HG03565 (cell line): Measurements from ENCODE around the gene TFF3.

Source experiments
- ATAC-seq: cut with Tn5 transposase; IDR thresholded peaks from one replicate; pipeline ENCODE4 v1.9.1; 2021; ENCODE audit warnings: mild to moderate bottlenecking, moderate library complexity; ENCODE audit not compliant: unreplicated experiment

TFF3 gene

GRCh38 chr21:42321845-42322244, 6.6 kb upstream of the TFF3 start:
- ATAC-seq, result no peak

GRCh38 chr21:42321231-42321630, 6.0 kb upstream of the TFF3 start:
- no peak for ATAC-seq

GRCh38 chr21:42320791-42321190, 5.6 kb upstream of the TFF3 start:
- ATAC-seq, result no peak

GRCh38 chr21:42319851-42320572, 4.8 kb upstream of the TFF3 start:
- ATAC-seq, result no peak

- no peak for ATAC-seq
These were observed 4.2 kb upstream of the TFF3 start for GRCh38 chr21:42319376-42319775.

GRCh38 chr21:42317826-42318746, 2.9 kb upstream of the TFF3 start:
- no peak for ATAC-seq

- ATAC-seq, result no peak
These were observed 2.1 kb upstream of the TFF3 start for GRCh38 chr21:42317341-42317741.

GRCh38 chr21:42316891-42317290, 1.7 kb upstream of the TFF3 start:
- ATAC-seq, result no peak

GRCh38 chr21:42314616-42315295, 453 bp downstream of the TFF3 start:
- no peak for ATAC-seq

GRCh38 chr21:42313501-42313969, 1.7 kb downstream of the TFF3 start:
- ATAC-seq, result no peak

GRCh38 chr21:42312626-42313104, 2.5 kb downstream of the TFF3 start:
- ATAC-seq, result no peak

GRCh38 chr21:42311816-42312625, 3.2 kb downstream of the TFF3 start:
- no peak for ATAC-seq

GRCh38 chr21:42311160-42311559, 4.0 kb downstream of the TFF3 start:
- no peak for ATAC-seq

GRCh38 chr21:42310411-42311001, 4.7 kb downstream of the TFF3 start:
- ATAC-seq, result no peak

- no peak for ATAC-seq
These were observed 5.4 kb downstream of the TFF3 start for GRCh38 chr21:42309753-42310213.

- no peak for ATAC-seq
These were observed 6.1 kb downstream of the TFF3 start for GRCh38 chr21:42308914-42309752.

- ATAC-seq, result no peak
These were observed 6.9 kb downstream of the TFF3 start for GRCh38 chr21:42308161-42308913.

- no peak for ATAC-seq
These were observed 8.1 kb downstream of the TFF3 start for GRCh38 chr21:42307106-42307505.
